ENCODE data around the gene MAEA.

DNA sequence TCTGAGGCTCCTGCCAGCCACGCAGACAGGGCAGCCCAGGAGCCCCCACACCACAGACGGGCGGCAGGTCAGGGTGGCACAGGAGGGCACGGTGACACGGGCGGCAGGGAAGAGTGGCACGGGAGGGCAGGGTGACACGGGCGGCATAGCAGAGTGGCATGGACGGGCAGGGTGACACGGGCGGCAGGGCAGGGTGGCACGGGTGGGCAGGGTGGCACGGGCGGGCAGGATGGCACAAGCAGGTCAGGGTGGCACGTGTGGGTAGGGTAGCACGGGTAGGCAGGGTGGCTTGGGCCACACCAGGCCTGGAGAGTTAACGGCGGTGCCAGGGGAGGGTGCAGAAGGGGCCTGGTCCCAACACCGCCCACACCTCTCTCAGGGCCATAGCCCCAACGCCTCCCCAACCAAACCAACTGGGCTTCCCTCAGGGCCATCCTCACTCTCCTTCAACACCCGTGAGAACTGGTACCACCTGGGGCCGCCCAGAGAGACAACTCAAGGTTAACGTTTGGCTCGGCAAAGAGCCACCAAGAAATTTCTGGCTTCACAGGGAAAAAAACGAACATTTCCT is 44.1 kb upstream of the MAEA start:
- TF ChIP-seq TAF1 (conservative IDR thresholded peaks at IDR 0.05) (no peak), RAD21 (IDR thresholded peaks at IDR 0.05) (no peak), SP1 (IDR thresholded peaks at IDR 0.05) (no peak), YY1 (IDR thresholded peaks at IDR 0.05) (no peak), GABPA (IDR thresholded peaks at IDR 0.05 in 1 of 2, conservative IDR thresholded peaks at IDR 0.05 in 1 of 2) (no peak)
- TF ChIP-seq, protein P1, sequence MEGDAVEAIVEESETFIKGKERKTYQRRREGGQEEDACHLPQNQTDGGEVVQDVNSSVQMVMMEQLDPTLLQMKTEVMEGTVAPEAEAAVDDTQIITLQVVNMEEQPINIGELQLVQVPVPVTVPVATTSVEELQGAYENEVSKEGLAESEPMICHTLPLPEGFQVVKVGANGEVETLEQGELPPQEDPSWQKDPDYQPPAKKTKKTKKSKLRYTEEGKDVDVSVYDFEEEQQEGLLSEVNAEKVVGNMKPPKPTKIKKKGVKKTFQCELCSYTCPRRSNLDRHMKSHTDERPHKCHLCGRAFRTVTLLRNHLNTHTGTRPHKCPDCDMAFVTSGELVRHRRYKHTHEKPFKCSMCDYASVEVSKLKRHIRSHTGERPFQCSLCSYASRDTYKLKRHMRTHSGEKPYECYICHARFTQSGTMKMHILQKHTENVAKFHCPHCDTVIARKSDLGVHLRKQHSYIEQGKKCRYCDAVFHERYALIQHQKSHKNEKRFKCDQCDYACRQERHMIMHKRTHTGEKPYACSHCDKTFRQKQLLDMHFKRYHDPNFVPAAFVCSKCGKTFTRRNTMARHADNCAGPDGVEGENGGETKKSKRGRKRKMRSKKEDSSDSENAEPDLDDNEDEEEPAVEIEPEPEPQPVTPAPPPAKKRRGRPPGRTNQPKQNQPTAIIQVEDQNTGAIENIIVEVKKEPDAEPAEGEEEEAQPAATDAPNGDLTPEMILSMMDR (IDR thresholded peaks at IDR 0.05; ENCODE audit: low read depth, low read length, missing input control), result no peak
- TF ChIP-seq, protein P2, sequence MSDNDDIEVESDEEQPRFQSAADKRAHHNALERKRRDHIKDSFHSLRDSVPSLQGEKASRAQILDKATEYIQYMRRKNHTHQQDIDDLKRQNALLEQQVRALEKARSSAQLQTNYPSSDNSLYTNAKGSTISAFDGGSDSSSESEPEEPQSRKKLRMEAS (IDR thresholded peaks at IDR 0.05), result no peak
- TF ChIP-seq, protein P3, sequence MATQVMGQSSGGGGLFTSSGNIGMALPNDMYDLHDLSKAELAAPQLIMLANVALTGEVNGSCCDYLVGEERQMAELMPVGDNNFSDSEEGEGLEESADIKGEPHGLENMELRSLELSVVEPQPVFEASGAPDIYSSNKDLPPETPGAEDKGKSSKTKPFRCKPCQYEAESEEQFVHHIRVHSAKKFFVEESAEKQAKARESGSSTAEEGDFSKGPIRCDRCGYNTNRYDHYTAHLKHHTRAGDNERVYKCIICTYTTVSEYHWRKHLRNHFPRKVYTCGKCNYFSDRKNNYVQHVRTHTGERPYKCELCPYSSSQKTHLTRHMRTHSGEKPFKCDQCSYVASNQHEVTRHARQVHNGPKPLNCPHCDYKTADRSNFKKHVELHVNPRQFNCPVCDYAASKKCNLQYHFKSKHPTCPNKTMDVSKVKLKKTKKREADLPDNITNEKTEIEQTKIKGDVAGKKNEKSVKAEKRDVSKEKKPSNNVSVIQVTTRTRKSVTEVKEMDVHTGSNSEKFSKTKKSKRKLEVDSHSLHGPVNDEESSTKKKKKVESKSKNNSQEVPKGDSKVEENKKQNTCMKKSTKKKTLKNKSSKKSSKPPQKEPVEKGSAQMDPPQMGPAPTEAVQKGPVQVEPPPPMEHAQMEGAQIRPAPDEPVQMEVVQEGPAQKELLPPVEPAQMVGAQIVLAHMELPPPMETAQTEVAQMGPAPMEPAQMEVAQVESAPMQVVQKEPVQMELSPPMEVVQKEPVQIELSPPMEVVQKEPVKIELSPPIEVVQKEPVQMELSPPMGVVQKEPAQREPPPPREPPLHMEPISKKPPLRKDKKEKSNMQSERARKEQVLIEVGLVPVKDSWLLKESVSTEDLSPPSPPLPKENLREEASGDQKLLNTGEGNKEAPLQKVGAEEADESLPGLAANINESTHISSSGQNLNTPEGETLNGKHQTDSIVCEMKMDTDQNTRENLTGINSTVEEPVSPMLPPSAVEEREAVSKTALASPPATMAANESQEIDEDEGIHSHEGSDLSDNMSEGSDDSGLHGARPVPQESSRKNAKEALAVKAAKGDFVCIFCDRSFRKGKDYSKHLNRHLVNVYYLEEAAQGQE (IDR thresholded peaks at IDR 0.05), result no peak

Measured in liver (tissue), 3 donors.